Esophagus squamous epithelium (tissue), 4 donors: ENCODE measurements around the gene CREBZF.

Source experiments
- CTCF ChIP-seq, 6 experiments: fragments of 450-650 bp in 4 of 6; fragments of 200-600 bp in 2 of 6; sonication (generic) in 2 of 6; IDR thresholded peaks; one replicate each; pipeline ENCODE4 v1.5.1; 2016 to 2019; ENCODE audit warnings: antibody characterized with exemption in 6 of 6, mild to moderate bottlenecking in 4 of 6, moderate library complexity in 4 of 6
- POLR2A ChIP-seq, 4 donors: fragments of 450-650 bp; IDR thresholded peaks; one replicate each; pipeline ENCODE4 v1.6.1; 2017; ENCODE audit warnings: antibody characterized with exemption in 4 of 4, mild to moderate bottlenecking in 4 of 4, moderate library complexity in 3 of 4

DNA sequence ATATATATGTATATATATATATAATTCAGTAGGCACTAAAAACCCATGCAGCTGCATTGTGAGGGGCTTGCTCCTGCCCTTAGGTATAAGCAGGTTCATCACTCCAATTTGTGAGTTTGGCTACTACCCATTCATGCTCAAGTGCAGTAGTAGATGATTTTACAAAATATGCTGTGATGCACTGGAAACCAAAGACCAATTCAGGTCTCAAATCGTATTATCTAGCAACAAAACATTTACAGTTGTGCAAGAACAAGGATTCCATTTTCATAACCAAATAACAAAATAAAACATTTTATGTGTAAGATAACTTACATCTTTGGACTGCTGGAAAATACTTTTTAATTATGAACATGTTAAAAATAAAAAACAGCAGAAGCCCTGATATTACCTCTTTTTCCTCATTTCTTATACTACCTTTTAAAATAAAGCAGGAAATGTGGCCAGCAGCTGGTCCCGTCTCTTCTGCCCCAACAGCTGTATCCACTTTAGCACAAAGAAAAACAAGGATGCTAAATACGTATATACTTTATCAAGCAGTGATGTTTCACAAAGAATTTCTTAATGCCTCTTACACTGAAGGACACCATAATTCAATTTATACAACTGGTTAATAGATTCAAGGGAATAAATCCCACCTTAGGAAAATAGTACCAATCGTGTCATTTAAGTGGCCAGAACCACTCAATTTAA lies 2.8 kb downstream of the CREBZF start:
- TF ChIP-seq CTCF (IDR thresholded peaks at IDR 0.05) = no peak
- TF ChIP-seq POLR2A (IDR thresholded peaks at IDR 0.05) = no peak
